ENCODE results near the gene RAB3C. TPM values are rescaled to one million over a fixed set of nuclear protein-coding genes. Genes with fewer than 3 reads are reported as not detected.

Gene RAB3C
- total and polyA plus RNA-seq, 2 experiments from 2014 or later: 15.0 to 30.6 TPM

DNA sequence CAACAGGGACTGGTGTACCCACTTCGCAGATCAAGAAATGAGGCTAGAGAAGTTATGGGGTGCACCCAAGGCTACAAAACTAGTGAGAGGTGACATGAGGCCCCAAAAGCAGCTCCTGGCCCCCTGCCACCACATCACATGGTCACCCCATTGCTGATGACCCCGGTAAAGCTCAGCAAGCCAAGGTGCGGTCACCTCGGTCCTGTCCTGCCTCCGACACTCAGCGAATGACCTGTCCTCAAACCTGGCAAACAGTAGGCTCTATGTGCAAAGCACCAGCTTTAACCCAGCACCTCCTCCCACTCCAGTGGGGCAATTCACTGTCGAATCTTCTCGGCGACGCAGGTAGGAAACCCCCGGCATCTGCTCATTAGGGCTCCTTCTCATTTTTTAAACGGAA, 307.4 kb downstream of the RAB3C start:
- H3K9me3 Mint-ChIP-seq: no peaks in the 10 kb centered on the region
- H3K27ac Mint-ChIP-seq: no peak overlapping the region
- no peak overlapping the region for H3K4me3 ChIP-seq

More for the DNA sequence above, 307.4 kb downstream of the RAB3C start:
- TF ChIP-seq STAT1 (IDR thresholded peaks at IDR 0.05; ENCODE audit: unreplicated experiment): no peak
- no peak for TF ChIP-seq ZNF114 (CRISPR knock-in tag; IDR thresholded peaks at IDR 0.05)
- TF ChIP-seq ZNF331 (CRISPR knock-in tag; IDR thresholded peaks at IDR 0.05; ENCODE audit: low read depth): no peak
- no peak for TF ChIP-seq JUNB (IDR thresholded peaks at IDR 0.05; ENCODE audit: unreplicated experiment)
- TF ChIP-seq, protein P1, sequence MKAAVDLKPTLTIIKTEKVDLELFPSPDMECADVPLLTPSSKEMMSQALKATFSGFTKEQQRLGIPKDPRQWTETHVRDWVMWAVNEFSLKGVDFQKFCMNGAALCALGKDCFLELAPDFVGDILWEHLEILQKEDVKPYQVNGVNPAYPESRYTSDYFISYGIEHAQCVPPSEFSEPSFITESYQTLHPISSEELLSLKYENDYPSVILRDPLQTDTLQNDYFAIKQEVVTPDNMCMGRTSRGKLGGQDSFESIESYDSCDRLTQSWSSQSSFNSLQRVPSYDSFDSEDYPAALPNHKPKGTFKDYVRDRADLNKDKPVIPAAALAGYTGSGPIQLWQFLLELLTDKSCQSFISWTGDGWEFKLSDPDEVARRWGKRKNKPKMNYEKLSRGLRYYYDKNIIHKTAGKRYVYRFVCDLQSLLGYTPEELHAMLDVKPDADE (IDR thresholded peaks at IDR 0.05): no peak
- TF ChIP-seq NANOG (IDR thresholded peaks at IDR 0.05; ENCODE audit: borderline replicate concordance): no peak
- no peak for TF ChIP-seq EZH2phosphoT487 (IDR thresholded peaks at IDR 0.05; ENCODE audit: unreplicated experiment)
- TF ChIP-seq, protein P2, sequence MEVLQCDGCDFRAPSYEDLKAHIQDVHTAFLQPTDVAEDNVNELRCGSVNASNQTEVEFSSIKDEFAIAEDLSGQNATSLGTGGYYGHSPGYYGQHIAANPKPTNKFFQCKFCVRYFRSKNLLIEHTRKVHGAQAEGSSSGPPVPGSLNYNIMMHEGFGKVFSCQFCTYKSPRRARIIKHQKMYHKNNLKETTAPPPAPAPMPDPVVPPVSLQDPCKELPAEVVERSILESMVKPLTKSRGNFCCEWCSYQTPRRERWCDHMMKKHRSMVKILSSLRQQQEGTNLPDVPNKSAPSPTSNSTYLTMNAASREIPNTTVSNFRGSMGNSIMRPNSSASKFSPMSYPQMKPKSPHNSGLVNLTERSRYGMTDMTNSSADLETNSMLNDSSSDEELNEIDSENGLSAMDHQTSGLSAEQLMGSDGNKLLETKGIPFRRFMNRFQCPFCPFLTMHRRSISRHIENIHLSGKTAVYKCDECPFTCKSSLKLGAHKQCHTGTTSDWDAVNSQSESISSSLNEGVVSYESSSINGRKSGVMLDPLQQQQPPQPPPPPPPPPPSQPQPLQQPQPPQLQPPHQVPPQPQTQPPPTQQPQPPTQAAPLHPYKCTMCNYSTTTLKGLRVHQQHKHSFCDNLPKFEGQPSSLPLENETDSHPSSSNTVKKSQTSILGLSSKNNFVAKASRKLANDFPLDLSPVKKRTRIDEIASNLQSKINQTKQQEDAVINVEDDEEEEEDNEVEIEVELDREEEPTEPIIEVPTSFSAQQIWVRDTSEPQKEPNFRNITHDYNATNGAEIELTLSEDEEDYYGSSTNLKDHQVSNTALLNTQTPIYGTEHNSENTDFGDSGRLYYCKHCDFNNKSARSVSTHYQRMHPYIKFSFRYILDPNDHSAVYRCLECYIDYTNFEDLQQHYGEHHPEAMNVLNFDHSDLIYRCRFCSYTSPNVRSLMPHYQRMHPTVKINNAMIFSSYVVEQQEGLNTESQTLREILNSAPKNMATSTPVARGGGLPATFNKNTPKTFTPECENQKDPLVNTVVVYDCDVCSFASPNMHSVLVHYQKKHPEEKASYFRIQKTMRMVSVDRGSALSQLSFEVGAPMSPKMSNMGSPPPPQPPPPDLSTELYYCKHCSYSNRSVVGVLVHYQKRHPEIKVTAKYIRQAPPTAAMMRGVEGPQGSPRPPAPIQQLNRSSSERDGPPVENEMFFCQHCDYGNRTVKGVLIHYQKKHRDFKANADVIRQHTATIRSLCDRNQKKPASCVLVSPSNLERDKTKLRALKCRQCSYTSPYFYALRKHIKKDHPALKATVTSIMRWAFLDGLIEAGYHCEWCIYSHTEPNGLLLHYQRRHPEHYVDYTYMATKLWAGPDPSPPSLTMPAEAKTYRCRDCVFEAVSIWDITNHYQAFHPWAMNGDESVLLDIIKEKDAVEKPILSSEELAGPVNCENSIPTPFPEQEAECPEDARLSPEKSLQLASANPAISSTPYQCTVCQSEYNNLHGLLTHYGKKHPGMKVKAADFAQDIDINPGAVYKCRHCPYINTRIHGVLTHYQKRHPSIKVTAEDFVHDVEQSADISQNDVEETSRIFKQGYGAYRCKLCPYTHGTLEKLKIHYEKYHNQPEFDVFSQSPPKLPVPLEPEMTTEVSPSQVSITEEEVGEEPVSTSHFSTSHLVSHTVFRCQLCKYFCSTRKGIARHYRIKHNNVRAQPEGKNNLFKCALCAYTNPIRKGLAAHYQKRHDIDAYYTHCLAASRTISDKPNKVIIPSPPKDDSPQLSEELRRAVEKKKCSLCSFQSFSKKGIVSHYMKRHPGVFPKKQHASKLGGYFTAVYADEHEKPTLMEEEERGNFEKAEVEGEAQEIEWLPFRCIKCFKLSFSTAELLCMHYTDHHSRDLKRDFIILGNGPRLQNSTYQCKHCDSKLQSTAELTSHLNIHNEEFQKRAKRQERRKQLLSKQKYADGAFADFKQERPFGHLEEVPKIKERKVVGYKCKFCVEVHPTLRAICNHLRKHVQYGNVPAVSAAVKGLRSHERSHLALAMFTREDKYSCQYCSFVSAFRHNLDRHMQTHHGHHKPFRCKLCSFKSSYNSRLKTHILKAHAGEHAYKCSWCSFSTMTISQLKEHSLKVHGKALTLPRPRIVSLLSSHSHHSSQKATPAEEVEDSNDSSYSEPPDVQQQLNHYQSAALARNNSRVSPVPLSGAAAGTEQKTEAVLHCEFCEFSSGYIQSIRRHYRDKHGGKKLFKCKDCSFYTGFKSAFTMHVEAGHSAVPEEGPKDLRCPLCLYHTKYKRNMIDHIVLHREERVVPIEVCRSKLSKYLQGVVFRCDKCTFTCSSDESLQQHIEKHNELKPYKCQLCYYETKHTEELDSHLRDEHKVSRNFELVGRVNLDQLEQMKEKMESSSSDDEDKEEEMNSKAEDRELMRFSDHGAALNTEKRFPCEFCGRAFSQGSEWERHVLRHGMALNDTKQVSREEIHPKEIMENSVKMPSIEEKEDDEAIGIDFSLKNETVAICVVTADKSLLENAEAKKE (CRISPR knock-in tag; IDR thresholded peaks at IDR 0.05): no peak
- TF ChIP-seq CREB1 (CRISPR knock-in tag; IDR thresholded peaks at IDR 0.05; ENCODE audit: low read depth): no peak
- TF ChIP-seq, protein P3, sequence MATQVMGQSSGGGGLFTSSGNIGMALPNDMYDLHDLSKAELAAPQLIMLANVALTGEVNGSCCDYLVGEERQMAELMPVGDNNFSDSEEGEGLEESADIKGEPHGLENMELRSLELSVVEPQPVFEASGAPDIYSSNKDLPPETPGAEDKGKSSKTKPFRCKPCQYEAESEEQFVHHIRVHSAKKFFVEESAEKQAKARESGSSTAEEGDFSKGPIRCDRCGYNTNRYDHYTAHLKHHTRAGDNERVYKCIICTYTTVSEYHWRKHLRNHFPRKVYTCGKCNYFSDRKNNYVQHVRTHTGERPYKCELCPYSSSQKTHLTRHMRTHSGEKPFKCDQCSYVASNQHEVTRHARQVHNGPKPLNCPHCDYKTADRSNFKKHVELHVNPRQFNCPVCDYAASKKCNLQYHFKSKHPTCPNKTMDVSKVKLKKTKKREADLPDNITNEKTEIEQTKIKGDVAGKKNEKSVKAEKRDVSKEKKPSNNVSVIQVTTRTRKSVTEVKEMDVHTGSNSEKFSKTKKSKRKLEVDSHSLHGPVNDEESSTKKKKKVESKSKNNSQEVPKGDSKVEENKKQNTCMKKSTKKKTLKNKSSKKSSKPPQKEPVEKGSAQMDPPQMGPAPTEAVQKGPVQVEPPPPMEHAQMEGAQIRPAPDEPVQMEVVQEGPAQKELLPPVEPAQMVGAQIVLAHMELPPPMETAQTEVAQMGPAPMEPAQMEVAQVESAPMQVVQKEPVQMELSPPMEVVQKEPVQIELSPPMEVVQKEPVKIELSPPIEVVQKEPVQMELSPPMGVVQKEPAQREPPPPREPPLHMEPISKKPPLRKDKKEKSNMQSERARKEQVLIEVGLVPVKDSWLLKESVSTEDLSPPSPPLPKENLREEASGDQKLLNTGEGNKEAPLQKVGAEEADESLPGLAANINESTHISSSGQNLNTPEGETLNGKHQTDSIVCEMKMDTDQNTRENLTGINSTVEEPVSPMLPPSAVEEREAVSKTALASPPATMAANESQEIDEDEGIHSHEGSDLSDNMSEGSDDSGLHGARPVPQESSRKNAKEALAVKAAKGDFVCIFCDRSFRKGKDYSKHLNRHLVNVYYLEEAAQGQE (IDR thresholded peaks at IDR 0.05; ENCODE audit: unreplicated experiment): no peak
- no peak for TF ChIP-seq POLR2AphosphoS5 (IDR thresholded peaks at IDR 0.05; ENCODE audit: low read depth)
- ATAC-seq: no peak
- H3F3A ChIP-seq (replicated peaks; ENCODE audit: low read depth): no peaks in the 10 kb centered on the region
- H3K4me1 Mint-ChIP-seq: peaks cover 17% of the 10 kb centered on the region
- peak overlapping the region; percentile 95 for H2AFZ ChIP-seq
- H3K36me3 Mint-ChIP-seq (ENCODE audit: low read depth): no peaks in the 10 kb centered on the region
- H3K9me2 ChIP-seq (ENCODE audit: insufficient read depth): no peaks in the 10 kb centered on the region
- H3K4me2 ChIP-seq: no peak overlapping the region
- no peaks in the 10 kb centered on the region for H3K27me3 ChIP-seq (ENCODE audit: insufficient read depth)
- H3K4me3 Mint-ChIP-seq: no peak overlapping the region
- no peaks in the 10 kb centered on the region for H3K27me3 Mint-ChIP-seq (ENCODE audit: insufficient read depth, low read depth, poor library complexity)
- H3K79me2 ChIP-seq (replicated peaks; ENCODE audit: insufficient read depth): no peaks in the 10 kb centered on the region
- DNase-seq (ENCODE audit: low spot score): no peak
- H4K20me1 ChIP-seq (replicated peaks; ENCODE audit: insufficient read depth): no peaks in the 10 kb centered on the region
- H3K4me1 ChIP-seq (ENCODE audit: insufficient read depth): no peaks in the 10 kb centered on the region; the same call in 1 of the 2 replicates
- H3K27ac ChIP-seq (ENCODE audit: low read depth): no peak overlapping the region
- H3K36me3 ChIP-seq (ENCODE audit: insufficient read depth): no peaks in the 10 kb centered on the region
